ENCODE results near the gene SP5.

Gene SP5

GRCh38 chr2:170737406-170737805, 22.3 kb downstream of the SP5 start:
- Histone ChIP-seq H3K27ac (no peak overlapping the region), H3K4me3 (no peak overlapping the region), H3K9ac (no peak overlapping the region), H3K36me3 (no peaks in the 10 kb centered on the region), H3K9me3 (no peaks in the 10 kb centered on the region; the same call in 1 of the 2 replicates), H4K20me1 (no peaks in the 10 kb centered on the region), H3K4me1 (no peaks in the 10 kb centered on the region), H3K27me3 (no peaks in the 10 kb centered on the region), H3K4me2 (no peak overlapping the region)
- no peak for TF ChIP-seq Cebpa-rat (IDR thresholded peaks at IDR 0.05)

DNA sequence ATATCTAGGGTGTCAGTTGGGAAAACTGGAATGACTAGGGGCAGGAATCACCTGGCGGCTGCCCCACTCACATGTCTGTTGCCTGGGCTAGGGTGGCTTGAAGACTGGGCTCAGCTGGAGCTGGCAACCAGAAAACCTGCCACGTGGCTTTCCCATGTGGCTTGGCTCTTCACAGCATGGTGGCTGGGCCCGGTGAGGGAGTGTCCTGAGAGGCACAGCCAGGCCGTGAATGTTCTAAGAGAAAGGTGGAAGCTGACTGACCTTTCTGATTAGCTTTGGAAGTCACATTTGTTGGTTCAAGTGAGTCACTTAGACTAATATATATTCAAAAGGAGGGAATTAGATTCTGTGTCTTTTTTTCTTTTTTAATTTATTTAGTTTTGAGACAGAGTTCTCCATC, 22.7 kb downstream of the SP5 start:
- Histone ChIP-seq H3K4me2 (no peak overlapping the region), H3K9me3 (no peaks in the 10 kb centered on the region; the same call in 1 of the 2 replicates), H3K9ac (no peak overlapping the region), H3K27me3 (no peaks in the 10 kb centered on the region), H3K4me1 (no peaks in the 10 kb centered on the region), H3K4me3 (no peak overlapping the region), H3K27ac (no peak overlapping the region), H3K36me3 (no peaks in the 10 kb centered on the region), H4K20me1 (no peaks in the 10 kb centered on the region)
- no peak for TF ChIP-seq Cebpa-rat (IDR thresholded peaks at IDR 0.05)

GRCh38 chr2:170739048-170739447, 23.9 kb downstream of the SP5 start:
- no peaks in the 10 kb centered on the region for H4K20me1 ChIP-seq
- no peaks in the 10 kb centered on the region; the same call in 1 of the 2 replicates for H3K9me3 ChIP-seq
- no peak overlapping the region for H3K4me3 ChIP-seq
- H3K4me1 ChIP-seq = no peaks in the 10 kb centered on the region
- H3K27ac ChIP-seq = no peak overlapping the region
- TF ChIP-seq Cebpa-rat (IDR thresholded peaks at IDR 0.05) = no peak
- no peak overlapping the region for H3K9ac ChIP-seq
- no peak overlapping the region for H3K4me2 ChIP-seq
- no peaks in the 10 kb centered on the region for H3K27me3 ChIP-seq
- H3K36me3 ChIP-seq = no peaks in the 10 kb centered on the region

DNA sequence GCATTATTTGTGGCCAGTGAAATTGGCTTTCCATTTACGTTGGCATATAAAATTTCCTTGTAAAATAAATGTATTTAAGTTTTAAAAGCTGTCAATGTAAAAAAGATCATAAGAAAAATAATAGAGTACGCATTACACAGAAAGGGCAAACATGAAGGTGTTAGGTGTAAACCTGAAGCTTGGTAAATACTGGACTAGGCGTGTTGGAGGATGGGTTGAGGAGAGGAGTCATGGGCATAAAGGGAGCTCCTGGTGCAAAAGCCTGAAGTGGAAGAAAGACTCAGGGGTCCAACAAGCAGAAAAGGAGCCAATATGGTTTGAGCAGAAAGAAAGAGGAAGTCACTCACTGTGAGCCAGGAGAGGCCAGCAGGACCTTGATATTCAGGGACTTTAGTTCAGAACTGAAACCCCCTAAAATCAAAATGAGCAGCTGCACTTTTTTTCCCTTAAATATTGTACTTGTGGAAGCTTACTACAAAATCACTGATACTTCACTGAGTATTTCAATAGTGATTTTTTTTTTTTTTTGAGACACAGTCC, 24.4 kb downstream of the SP5 start:
- Histone ChIP-seq H3K27ac (no peak overlapping the region), H3K36me3 (no peaks in the 10 kb centered on the region), H3K4me3 (no peak overlapping the region), H3K9ac (no peak overlapping the region), H3K4me2 (no peak overlapping the region), H3K27me3 (no peaks in the 10 kb centered on the region), H3K9me3 (no peaks in the 10 kb centered on the region; the same call in 1 of the 2 replicates), H3K4me1 (no peaks in the 10 kb centered on the region), H4K20me1 (no peaks in the 10 kb centered on the region)
- no peak for TF ChIP-seq Cebpa-rat (IDR thresholded peaks at IDR 0.05)

GRCh38 chr2:170740660-170741059, 25.5 kb downstream of the SP5 start:
- no peak overlapping the region for H3K9ac ChIP-seq
- no peak overlapping the region for H3K4me3 ChIP-seq
- H3K36me3 ChIP-seq = no peaks in the 10 kb centered on the region
- no peaks in the 10 kb centered on the region; the same call in 1 of the 2 replicates for H3K9me3 ChIP-seq
- no peak overlapping the region for H3K4me2 ChIP-seq
- no peaks in the 10 kb centered on the region for H4K20me1 ChIP-seq
- H3K27me3 ChIP-seq = no peaks in the 10 kb centered on the region
- H3K27ac ChIP-seq = no peak overlapping the region
- no peak for TF ChIP-seq Cebpa-rat (IDR thresholded peaks at IDR 0.05)
- H3K4me1 ChIP-seq = no peaks in the 10 kb centered on the region

DNA sequence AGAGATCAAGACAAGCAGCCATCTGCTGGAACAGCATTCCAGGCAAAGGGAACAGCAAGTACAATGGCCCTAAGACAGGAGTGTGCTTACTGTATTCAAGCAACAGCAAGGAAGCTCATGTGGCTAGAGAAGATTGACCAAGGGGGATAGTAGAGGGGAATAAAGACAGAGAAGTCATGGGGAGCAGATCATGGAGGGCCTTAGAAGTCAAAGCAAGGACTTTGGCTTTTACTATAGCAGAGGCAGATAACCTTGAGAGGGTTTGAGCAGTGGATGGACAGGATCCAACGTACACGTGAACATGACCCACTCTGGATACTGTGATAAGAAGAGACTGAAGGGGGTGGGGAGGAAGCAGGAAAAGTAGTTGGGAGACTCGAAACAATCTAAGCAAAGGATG, 26.9 kb downstream of the SP5 start:
- H3K4me2 ChIP-seq = no peak overlapping the region
- no peaks in the 10 kb centered on the region for H4K20me1 ChIP-seq
- H3K9ac ChIP-seq = no peak overlapping the region
- TF ChIP-seq Cebpa-rat (IDR thresholded peaks at IDR 0.05) = no peak
- no peaks in the 10 kb centered on the region for H3K36me3 ChIP-seq
- no peaks in the 10 kb centered on the region for H3K9me3 ChIP-seq
- H3K27ac ChIP-seq = no peak overlapping the region
- H3K4me1 ChIP-seq = peaks cover under 1% of the 10 kb centered on the region; the same call in 1 of the 2 replicates
- no peak overlapping the region for H3K4me3 ChIP-seq
- no peaks in the 10 kb centered on the region for H3K27me3 ChIP-seq

DNA sequence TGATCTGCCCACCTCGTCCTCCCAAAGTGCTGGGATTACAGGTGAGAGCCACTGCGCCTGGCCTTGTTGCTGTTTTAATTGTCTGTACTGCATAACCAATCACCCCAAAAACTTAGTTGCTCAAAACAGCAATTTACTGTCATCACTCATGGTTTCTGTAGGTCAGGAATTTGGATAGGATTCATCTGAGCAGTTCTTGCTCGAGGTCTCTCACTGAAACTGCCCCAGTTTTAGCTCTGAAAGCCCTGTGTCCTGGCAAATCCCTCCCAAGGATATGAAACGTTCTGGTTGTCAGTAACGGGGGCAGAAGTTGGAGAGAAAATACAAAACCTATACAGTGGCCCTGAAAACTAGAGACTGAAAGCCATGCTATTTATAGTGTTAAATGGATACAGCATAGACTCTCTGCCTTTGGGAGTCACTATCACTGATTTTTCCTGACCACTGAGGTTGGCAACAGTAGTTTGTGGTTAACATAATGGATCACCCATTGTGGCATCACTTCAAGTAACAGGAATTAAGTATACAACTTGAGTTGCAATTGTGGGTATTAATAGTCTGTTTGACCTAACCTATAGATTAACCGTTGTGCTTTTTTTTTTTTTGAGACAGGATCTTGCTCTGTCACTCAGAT, 27.9 kb downstream of the SP5 start:
- no peak overlapping the region for H3K27ac ChIP-seq
- no peaks in the 10 kb centered on the region for H4K20me1 ChIP-seq
- H3K4me2 ChIP-seq = no peak overlapping the region
- H3K36me3 ChIP-seq = no peaks in the 10 kb centered on the region
- TF ChIP-seq Cebpa-rat (IDR thresholded peaks at IDR 0.05) = no peak
- H3K9me3 ChIP-seq = no peaks in the 10 kb centered on the region
- no peak overlapping the region for H3K4me3 ChIP-seq
- H3K9ac ChIP-seq = no peak overlapping the region
- H3K27me3 ChIP-seq = no peaks in the 10 kb centered on the region
- peaks cover 10% of the 10 kb centered on the region for H3K4me1 ChIP-seq

DNA sequence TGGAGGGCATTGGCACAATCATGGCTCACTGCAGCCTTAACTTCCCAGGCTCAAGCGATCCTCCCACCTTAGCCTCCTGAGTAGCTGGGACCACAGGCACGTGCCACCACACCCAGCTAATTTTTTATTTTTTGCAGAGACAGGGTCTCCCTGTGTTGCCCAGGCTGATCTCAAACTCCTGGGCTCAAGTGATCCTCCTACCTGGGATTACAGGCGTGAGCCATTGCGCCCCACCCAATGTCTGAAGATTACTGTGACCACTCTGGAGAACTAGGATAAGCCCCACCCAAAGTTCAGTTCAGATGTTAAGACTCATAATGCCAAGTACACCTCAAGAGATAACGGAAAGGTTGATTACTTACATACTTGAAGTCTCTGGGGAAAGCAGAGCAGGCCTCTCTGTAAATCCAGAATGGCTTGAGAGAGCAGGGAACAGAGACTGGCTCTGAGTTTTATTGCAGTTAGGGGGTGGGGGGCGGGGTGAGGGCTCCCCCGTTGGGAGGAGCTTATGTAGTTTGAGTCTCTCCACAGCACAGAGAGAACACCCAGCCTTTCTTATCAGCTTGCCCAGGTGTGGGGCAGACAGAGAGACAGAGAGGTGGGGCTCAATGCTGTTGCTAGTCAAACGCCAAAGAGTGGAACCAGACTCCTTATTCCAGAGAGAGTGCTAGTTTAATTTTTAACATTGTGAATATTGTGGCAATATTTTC, 28.5 kb downstream of the SP5 start:
- Histone ChIP-seq H3K27ac (no peak overlapping the region), H3K4me2 (no peak overlapping the region), H3K9ac (no peak overlapping the region), H3K27me3 (no peaks in the 10 kb centered on the region), H3K9me3 (no peaks in the 10 kb centered on the region), H3K36me3 (no peaks in the 10 kb centered on the region), H4K20me1 (no peaks in the 10 kb centered on the region), H3K4me1 (peaks cover 13% of the 10 kb centered on the region), H3K4me3 (no peak overlapping the region)
- TF ChIP-seq Cebpa-rat (IDR thresholded peaks at IDR 0.05) = no peak

GRCh38 chr2:170744248-170745002, 29.3 kb downstream of the SP5 start:
- TF ChIP-seq Cebpa-rat (IDR thresholded peaks at IDR 0.05) = peak; percentile 32; the same call in 1 of the 2 replicates
- Histone ChIP-seq H3K36me3 (no peaks in the 10 kb centered on the region), H3K27me3 (no peaks in the 10 kb centered on the region), H3K27ac (no peak overlapping the region), H3K4me1 (peaks cover 13% of the 10 kb centered on the region), H3K4me2 (no peak overlapping the region), H4K20me1 (no peaks in the 10 kb centered on the region), H3K4me3 (no peak overlapping the region), H3K9me3 (no peaks in the 10 kb centered on the region), H3K9ac (no peak overlapping the region)

DNA sequence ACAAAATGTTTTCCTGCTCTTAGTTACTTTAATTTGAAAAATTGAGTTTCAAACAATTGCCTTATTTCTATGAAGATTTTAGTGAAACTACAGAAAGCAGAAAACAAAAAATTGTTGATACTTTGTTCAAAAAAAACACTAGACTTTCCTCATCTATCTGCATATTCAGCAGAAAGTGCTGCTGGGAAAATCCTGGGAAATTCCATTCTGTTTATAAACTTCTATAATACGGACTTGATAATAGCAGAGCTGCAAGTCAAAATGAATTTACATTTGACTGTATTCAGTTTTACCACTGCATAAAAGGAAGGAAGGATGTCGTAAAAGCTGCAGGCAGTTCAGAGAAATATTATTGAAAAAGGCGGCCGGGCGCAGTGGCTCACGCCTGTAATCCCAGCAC, 30.2 kb downstream of the SP5 start:
- Histone ChIP-seq H3K9me3 (no peaks in the 10 kb centered on the region), H3K4me3 (no peak overlapping the region), H3K36me3 (no peaks in the 10 kb centered on the region), H3K27ac (no peak overlapping the region), H3K4me2 (no peak overlapping the region), H4K20me1 (no peaks in the 10 kb centered on the region), H3K27me3 (no peaks in the 10 kb centered on the region), H3K4me1 (peaks cover 13% of the 10 kb centered on the region), H3K9ac (no peak overlapping the region)
- TF ChIP-seq Cebpa-rat (IDR thresholded peaks at IDR 0.05) = no peak
